HG02840 (cell line): ENCODE measurements around the gene RAB40C.

Experiments used
- ATAC-seq: cut with Tn5 transposase; IDR thresholded peaks from one replicate; pipeline ENCODE4 v1.9.1; 2021; ENCODE audit warnings: mild to moderate bottlenecking, moderate library complexity, moderate number of reproducible peaks; ENCODE audit not compliant: unreplicated experiment, low FRiP score

The RAB40C gene

GRCh38 chr16:572865-573650 lies 16.8 kb upstream of the RAB40C start:
- ATAC-seq, result no peak

GRCh38 chr16:574021-574760 lies 15.7 kb upstream of the RAB40C start:
- ATAC-seq, result no peak

- no peak for ATAC-seq
These were observed 14.3 kb upstream of the RAB40C start for GRCh38 chr16:575354-576196.

GRCh38 chr16:576197-576822 lies 13.6 kb upstream of the RAB40C start:
- no peak for ATAC-seq

GRCh38 chr16:576823-577201 lies 13.1 kb upstream of the RAB40C start:
- ATAC-seq, result no peak

GRCh38 chr16:577796-578195 lies 12.1 kb upstream of the RAB40C start:
- ATAC-seq, result no peak

- no peak for ATAC-seq
These were observed 11.5 kb upstream of the RAB40C start for GRCh38 chr16:578232-578869.

- ATAC-seq, result no peak
These were observed 10.9 kb upstream of the RAB40C start for GRCh38 chr16:578870-579405.

GRCh38 chr16:580141-580945 lies 9.5 kb upstream of the RAB40C start:
- no peak for ATAC-seq

GRCh38 chr16:580946-581498 lies 8.8 kb upstream of the RAB40C start:
- ATAC-seq, result no peak

GRCh38 chr16:582218-582613 lies 7.7 kb upstream of the RAB40C start:
- no peak for ATAC-seq

- ATAC-seq, result no peak
These were observed 7.1 kb upstream of the RAB40C start for GRCh38 chr16:582614-583331.

- ATAC-seq, result no peak
These were observed 6.4 kb upstream of the RAB40C start for GRCh38 chr16:583470-583814.

- ATAC-seq, result no peak
These were observed 5.9 kb upstream of the RAB40C start for GRCh38 chr16:583815-584591.

- ATAC-seq, result no peak
These were observed 4.5 kb upstream of the RAB40C start for GRCh38 chr16:585351-585750.

GRCh38 chr16:586047-586644 lies 3.7 kb upstream of the RAB40C start:
- no peak for ATAC-seq
